Left cardiac atrium (tissue), 4 donors: ENCODE measurements around the gene AHCYL2. TPM values are rescaled to one million over a fixed set of nuclear protein-coding genes. Genes with fewer than 3 reads are reported as not detected.

ENCODE experiments used
- ATAC-seq, 2 donors: fragments of 200-7000 bp; cut with Tn5 transposase; one replicate each; pipeline ENCODE4 v1.9.1; 2020; ENCODE audit warnings: mild to moderate bottlenecking in 2 of 2, moderate library complexity in 2 of 2
- DNase-seq: peaks from one replicate; pipeline ENCODE4 v3.0.0-alpha.2; 2020
- intact Hi-C, 2 donors: fragments of 100-400 bp; cut with DNase I; formaldehyde crosslinking; loops; one replicate each; pipeline versions ENCODE4 v1.14.1 to v1.15.1; 2022 to 2023
- long read RNA-seq: library from polyadenylated mRNA; unstranded; transcript quantifications from one replicate; pipeline ENCODE4 v2.0.0, GENCODE V29; 2021
- total RNA-seq, 2 donors: library from RNA; stranded (reverse); fragmentation: NEBNext Ultra II Directional; extraction: Animal tissue kit (Norgen Biotek cat#: 25700); gene quantifications; one replicate each; pipeline ENCODE4 v1.2.1, GENCODE V29; 2021
- donor health status: DM: no; HTN: yes; CAD: no.
- donor health status: DM: no; HTN: yes; CAD: no; lungs with severe emphysema.
- donor health status: DM: yes; HTN: yes; CAD: no.
- donor health status: Dilated cardiomyopathy.

The AHCYL2 gene
- total RNA-seq, result 1 to 10 TPM; 5.7 to 6.4 TPM
- long read RNA-seq, partial matches to known transcripts, result 0 of 1 reads
- long read RNA-seq, other reads (novel, unspliced or antisense), result 1 of 1 reads

DNA sequence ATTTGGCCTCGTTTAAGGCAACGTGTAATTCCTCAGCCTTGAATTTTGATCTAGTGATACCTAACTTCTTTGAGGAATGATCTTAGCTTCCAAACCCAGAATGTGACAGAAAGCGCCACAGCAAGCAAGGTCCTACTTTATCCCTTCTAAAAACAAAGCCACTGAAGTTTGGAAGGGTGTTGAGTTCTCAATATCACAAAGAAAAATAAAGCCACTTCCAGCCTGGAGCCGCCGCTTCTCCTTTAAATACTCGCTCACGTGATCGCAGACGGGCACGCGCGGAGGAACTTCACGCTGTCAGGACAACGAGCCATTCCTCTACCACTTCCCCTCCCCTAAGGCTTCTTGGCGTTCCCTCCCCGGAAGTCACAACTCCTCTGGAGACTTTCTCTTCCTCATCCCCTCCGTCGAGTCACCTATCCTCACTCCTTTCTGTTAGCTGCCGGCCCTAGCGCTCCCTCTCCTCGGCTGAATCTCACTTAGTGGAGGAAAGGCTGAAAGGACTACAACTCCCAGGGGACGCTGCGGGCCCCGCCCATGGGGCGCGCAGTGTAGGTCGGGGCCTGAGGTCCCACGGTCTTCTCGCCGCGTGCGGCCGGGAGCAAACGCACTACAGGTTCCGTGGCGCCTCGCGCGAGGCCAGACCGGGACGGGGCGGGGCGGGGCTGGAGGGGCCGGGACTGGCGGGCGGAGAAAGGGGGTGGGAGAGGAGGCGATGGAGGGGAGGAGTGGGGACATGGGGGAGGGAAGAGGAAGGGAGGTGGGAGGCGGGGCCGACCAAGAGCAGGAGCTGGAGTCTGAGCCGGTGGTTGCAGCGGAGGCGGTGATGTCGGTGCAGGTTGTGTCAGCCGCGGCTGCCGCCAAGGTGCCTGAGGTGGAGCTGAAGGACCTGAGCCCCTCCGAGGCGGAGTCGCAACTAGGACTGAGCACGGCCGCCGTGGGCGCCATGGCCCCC lies at the start of gene AHCYL2:
Gene AHCYL2, plus strand, starts transcription at position 780 of the 955 bp plus-strand sequence.
- DNase-seq, result peak; percentile 99
- ATAC-seq, result peak; percentile 99
- intact Hi-C loops, result no loop called here

DNA sequence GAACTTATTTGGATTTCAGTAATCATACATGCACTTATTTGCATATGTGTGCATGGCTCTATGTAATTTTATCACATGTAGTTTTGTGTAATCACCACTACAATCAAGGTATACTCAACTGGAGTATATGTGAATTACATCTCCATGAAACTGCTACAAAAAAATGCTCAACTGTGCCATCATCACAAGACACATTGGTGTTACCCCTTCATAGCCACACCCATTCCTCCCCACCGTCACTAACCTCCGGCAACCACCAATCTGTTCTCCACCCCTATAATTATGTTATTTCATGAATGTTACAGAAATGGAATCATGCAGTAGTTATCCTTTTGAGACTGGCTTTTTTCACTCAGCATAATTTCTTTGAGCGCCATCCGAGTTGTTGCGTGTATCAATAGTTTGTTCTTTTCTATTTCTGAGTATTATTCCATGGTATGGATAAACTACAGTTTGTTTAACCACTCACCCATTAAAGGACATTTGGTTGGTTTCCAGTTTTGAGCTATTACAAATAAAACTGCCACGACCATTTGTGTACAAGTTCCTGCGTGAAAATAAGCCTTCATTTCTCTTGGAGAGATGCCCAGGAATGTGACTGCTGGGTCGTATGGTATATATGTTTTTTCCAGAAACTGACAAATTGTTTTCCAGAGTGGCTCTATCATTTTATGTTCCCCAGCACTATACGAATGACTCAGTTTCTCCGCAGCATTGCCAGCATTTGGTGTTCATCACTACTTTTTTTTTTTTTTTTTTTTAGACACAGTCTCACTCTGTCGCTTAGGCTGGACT lies 47.7 kb upstream of the AHCYL2 start:
- DNase-seq, result no peak
- no peak for ATAC-seq
- intact Hi-C loops, result no loop called here

DNA sequence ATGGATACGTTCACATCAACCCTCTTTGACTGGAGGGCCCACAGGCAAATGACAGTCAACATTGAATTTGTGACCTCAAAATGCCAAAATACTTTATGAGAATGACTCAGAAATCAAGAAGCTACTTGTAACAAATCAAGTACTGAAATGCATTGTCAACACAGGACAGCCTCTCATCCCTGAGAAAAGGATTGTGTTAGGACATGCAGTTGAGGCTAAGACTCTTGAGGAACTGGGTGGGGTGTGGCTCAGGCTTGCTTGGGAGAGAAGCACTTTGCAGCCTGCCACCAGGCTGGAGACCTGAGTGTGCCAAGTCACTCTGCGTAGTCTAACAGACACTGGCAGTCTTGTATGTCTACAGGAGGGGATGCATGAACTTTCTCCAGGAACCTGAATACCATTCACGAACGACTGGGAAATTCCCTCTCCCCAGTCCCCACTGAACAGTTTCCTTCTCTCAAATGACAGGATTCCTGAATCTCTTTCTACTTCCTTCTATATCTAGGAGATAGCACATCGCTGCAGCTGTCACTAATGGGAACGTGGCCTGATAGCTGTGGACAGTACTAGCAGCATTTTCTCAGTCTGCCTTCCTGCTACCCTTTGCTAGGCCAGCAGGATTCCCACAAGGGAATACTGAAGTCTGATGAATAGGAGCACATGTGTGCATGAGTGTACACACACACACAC lies 39.7 kb upstream of the AHCYL2 start:
- no peak for ATAC-seq
- intact Hi-C loops, result no loop called here
- DNase-seq, result no peak

DNA sequence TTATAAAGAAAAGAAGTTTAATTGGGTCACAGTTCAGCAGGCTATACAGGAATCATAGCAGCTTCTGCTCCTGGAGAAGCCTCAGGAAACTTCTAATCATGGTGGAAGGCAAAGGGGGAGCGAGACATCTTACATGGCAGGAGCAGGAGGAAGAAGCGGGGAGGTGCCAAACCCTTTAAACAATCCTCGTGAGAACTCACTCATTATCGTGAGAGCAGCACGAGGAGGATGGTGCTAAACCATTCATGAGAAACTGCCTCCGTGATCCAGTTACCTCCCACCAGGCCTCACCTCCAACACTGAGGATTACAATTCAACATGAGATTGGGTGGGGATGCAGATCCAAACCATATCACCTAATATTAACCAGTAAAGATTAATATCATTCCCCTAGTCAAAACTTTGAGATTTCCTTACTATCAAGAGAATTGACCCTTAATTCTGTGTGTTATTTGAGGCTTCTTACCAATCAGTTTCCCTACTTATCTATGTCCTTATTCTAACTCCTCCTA lies 38.0 kb upstream of the AHCYL2 start:
- DNase-seq (no peak), ATAC-seq (no peak)
- intact Hi-C loops, result no loop called here

DNA sequence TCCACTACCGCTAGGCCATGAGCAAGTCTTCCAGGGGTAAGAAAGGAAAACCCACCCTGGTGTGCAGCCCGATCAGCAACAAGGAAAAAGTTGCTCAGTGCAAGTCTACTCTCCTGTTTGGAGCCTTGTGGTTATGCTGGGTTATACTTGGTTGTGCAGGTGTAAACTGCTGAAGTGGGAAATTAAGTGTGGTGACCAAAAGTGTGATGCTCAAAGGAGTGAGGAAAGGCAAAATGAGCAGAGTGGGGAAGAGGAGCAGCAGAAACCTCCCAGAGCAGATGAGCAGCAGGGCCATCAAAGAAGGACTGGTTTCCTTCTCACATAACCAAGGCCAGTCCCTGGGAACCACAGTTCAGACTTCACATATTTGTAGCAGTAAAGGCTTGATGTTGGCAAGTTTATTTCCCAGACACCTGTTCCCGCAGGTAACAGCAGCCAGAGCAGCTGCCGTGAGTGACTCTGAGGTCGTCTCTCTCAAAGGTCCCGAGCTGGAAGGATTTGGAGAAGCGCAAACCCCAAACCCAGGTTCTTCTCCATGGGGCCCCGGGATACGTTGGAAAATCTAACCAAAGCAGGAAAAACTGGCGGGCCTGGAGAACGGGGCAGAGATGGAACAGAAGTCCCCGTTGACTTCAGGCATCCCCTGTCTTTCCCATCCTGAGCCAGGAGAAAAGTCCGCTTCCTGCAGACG lies 37.0 kb upstream of the AHCYL2 start:
- intact Hi-C loops, result no loop called here
- no peak for DNase-seq
- no peak for ATAC-seq

DNA sequence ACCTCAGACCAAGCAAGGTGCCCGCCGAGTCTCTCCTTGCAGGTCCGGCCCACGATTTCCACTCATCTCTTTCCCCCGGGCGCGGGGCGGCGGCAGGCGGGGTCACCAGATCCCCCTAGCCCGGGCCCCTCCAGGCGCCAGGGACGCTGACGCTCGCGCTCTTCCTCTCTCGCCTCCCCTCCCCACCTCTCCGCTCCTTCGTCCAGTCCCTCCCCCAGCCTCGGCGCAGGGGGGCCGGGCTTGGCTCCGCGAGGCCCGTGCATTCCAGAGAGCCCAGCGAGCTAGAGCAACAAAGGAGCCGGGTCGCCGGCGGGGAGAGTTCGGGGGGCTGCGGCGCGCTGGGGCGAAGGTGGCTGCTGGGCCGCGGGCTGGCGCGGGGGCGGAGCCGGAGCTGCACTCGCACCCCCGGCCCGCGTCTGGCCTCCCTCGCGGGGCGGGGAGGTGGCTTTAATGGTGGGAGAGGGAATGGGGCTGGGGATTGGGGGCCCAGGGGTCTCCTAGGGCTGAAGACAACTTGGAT lies 36.4 kb upstream of the AHCYL2 start, which contains the start of gene SMO:
Gene SMO, plus strand, starts transcription at position 262 of the 520 bp plus-strand sequence. CDS start 519 bp downstream, outside the sequence.
- intact Hi-C loops, result no loop called here
- ATAC-seq, result peak; percentile 90 to 92
- peak; percentile 55 for DNase-seq

DNA sequence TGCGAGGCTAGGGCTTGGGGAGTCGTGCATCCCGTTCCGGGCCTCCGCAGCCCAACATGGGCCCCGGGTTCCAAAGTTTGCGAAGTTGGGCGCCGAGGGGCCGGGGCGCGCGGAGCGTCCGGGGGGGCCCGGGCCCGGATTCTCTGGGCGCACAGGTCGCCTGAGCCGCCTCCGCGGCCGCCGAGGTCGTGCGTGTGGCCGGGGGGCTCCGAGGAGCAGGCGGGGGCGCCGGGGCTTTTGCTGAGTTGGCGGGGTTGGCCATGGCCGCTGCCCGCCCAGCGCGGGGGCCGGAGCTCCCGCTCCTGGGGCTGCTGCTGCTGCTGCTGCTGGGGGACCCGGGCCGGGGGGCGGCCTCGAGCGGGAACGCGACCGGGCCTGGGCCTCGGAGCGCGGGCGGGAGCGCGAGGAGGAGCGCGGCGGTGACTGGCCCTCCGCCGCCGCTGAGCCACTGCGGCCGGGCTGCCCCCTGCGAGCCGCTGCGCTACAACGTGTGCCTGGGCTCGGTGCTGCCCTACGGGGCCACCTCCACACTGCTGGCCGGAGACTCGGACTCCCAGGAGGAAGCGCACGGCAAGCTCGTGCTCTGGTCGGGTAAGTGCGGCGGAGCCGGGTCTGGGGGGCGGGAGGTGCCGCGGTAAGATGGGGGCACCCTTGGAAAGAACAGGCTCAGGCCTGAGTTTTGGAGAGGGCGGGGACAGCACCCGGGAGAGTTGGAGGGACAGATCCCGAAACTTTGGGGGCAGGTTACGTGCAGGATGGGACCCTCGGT lies 35.8 kb upstream of the AHCYL2 start:
- DNase-seq, result peak; percentile 47
- intact Hi-C loops, result no loop called here
- peak; percentile 65 to 69 for ATAC-seq

DNA sequence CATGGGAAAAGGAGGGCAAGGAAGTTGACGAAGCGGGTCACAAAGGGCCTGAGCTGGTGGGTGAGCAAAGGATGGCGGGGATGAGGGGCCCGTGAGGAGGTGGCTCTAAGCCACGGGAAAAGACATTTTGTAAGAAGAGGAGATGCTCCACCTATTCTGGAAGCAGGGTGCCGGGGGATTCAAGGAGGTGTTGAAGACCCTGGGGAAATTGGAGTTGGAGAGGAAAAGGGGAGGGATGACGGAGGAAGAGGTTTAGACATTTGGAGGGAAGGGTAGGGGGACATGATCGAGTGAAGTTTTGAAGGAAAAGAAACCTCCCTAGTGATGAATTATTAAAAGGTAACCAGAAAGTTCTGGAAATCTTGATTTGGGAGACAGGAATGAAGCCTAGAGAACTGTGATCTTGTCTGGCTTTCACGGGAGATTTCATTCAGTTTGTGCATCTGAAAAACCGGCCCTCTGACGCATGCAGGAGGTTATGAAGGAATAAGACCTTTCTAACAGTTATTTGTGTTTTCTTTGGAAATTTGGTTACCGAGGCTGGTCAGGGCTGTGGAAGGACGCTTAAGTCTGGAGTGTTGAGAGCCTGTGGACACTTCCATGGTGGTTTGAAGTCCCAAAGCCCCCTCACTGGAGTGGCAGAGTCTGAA lies 35.0 kb upstream of the AHCYL2 start:
- ATAC-seq (no peak), DNase-seq (no peak)
- intact Hi-C loops, result no loop called here

DNA sequence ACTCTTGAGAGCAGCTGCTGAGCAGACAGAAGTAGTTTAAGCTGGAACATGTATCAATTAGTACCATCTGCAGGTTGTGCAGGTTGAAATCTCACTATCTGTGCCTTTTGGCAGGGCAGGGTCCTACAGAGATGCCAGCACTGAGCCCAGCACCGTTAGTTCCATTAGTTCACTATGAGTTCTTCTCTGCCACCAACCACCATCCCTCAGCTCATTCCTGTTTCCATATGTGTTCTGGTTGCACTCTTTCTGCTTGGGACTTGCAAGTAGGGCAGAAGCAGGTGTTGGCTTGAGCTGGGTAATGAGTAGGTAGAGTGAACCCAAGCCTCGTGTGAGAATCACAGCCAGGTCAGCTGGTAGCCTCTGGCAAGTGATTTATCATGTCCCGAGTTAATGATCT lies 33.6 kb upstream of the AHCYL2 start:
- DNase-seq, result no peak
- intact Hi-C loops, result no loop called here
- ATAC-seq, result no peak

DNA sequence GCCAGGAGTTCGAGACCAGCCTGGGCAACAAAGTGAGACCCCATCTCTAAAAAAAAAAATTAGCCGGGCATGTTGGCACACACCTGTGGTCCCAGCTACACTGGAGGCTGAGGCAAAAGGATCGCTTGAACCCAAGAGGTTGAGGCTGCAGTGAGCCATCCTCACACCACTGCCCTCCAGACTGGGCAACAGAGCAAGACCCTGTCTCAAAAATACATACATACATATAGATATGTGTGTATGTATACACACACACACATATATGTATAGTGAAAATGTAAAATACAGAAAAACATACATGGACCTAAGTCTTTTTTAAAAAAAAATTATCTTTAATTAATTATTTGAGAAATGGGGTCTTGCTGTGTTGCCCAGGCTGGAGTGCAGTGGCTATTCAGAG lies 30.9 kb upstream of the AHCYL2 start:
- intact Hi-C loops, result no loop called here
- DNase-seq (no peak), ATAC-seq (no peak)

DNA sequence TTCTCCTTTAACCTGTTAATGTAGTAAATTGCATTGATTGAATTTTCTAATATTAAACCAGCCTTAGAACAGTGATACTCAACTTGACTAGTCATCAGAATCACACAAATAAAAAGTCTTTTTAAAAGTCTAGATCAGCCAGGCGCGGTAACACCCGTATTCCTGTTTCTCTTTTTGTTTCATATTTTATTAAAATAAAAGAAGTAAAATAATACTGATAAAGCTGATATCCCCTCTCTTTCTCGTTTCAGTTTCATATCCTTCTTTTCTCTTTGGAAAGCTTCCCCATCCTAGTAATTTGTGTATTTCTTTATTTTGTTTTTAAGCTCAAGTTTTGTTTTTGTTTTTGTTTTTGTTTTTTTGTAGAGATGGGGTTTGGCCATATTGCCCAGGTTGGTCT lies 27.1 kb upstream of the AHCYL2 start:
- ATAC-seq (no peak), DNase-seq (no peak)
- intact Hi-C loops, result no loop called here

DNA sequence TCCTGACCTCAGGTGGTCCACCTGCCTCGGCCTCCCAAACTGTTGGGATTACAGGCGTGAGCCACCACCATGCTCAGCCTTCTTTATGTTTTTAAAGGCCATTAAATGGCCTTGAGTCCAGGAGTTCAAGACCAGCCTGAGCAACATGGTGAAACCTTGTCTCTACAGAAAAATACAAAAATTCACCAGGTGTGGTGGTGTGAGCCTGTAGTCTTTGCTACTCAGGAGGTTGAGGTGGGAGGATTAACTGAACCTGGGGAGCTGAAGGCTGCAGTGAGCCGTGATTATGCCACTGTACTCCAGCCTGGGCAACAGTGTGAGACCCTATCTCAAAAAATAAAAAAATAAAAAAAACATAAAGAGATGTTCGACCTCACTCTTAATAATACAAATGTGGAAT lies 25.4 kb upstream of the AHCYL2 start:
- DNase-seq (no peak), ATAC-seq (no peak)
- intact Hi-C loops, result no loop called here

DNA sequence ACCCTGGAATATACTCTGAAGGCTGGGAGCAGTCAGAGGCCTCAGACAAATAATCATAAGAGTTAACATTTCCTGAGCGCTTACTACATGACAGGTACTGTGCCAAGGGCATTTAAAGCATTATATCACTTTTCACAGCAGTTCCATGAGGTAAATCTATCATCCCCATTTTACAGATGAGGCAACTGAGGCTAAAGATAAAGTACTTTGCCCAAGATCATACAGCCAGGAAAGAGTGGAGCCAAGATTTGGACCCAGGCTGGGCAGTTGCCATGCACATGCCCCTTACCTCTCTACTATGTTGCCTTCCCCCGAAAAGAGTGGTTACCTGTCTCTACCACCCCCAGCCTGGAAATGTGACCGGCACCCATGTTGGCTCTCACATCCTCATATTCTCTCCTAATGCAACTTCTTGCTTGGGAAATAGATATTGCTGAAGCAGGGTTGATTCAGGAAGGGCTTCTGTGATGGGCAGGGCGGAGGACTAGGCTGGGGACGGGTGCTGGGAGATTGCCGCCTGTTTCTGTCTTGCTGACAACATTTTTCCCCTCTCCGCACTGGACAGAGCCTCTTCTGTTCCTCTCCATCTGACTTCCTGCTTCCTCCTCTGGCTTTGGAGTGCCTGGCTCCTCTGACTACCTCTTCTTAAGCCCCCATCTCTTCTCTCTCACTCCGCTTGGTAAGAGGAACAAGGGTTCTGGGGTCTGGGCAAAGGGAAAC lies 22.6 kb upstream of the AHCYL2 start:
- DNase-seq, result no peak

DNA sequence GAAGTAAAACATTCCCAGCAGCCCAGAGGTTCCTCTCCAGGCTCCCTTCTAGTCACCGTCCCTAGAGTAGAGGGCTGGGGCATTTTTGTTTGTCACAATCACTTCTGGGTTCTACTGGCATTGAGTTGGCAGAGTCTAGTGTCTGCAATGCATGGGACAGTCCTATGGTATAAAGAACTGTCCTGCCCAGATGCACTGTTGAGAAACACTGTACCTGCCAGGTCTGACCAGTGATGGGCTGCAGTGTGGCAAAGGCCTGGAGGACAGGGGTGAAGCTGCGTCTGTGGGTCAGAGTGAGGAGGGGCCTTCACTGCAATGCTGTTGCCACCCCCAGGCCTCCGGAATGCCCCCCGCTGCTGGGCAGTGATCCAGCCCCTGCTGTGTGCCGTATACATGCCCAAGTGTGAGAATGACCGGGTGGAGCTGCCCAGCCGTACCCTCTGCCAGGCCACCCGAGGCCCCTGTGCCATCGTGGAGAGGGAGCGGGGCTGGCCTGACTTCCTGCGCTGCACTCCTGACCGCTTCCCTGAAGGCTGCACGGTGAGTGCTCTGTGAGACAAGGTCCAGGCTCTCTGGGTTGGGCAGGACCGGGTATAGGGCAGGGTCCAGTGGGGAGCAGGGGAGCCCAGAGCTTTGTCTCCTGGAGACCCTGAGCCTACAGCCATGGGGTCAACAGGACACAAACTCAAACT lies 21.6 kb upstream of the AHCYL2 start:
- DNase-seq (no peak), ATAC-seq (peak in 1 of 2 donors; percentile 16)
- intact Hi-C loops, result no loop called here

More for the DNA sequence above, 22.6 kb upstream of the AHCYL2 start:
- ATAC-seq, result peak in 1 of 2 donors; percentile 62
- intact Hi-C loops, result no loop called here

DNA sequence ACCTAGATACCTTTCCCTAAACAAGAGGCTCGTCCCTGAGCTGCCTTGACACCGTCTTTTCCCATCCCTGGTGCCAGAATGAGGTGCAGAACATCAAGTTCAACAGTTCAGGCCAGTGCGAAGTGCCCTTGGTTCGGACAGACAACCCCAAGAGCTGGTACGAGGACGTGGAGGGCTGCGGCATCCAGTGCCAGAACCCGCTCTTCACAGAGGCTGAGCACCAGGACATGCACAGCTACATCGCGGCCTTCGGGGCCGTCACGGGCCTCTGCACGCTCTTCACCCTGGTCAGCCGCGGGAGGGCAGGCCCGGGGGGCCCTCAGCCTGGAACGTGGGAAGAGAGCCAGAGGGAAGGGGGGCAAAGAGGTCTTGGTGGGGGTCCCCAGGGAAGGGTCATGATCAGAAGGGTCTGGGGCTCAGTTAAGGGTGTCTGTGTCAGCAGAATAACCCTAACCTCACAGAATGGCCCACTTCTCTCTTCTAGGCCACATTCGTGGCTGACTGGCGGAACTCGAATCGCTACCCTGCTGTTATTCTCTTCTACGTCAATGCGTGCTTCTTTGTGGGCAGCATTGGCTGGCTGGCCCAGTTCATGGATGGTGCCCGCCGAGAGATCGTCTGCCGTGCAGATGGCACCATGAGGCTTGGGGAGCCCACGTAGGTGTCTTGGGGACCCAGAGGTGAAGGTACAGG lies 19.6 kb upstream of the AHCYL2 start:
- ATAC-seq, result no peak
- intact Hi-C loops, result no loop called here

More for the DNA sequence above, 19.6 kb upstream of the AHCYL2 start:
- no peak for DNase-seq
